ENCODE measurements around the gene SYT1.

GRCh38 chr12:79000501-79000900 is 135.9 kb downstream of the SYT1 start:
- no peak for TF ChIP-seq POLR2A (IDR thresholded peaks at IDR 0.05; ENCODE audit: borderline replicate concordance, extremely low read depth, insufficient read depth, insufficient read length)
- TF ChIP-seq CTCF (IDR thresholded peaks at IDR 0.05 in 2 of 3, conservative IDR thresholded peaks at IDR 0.05 in 1 of 3; ENCODE audit: borderline replicate concordance in 1 of 3, insufficient read depth in 1 of 3, low read depth in 2 of 3, low read length in 2 of 3), result no peak
- no peak for TF ChIP-seq RAD21 (IDR thresholded peaks at IDR 0.05; ENCODE audit: low read depth)
- TF ChIP-seq EZH2 (IDR thresholded peaks at IDR 0.05), result no peak
- TF ChIP-seq REST (IDR thresholded peaks at IDR 0.05; ENCODE audit: low read depth), result no peak
- TF ChIP-seq EGR1 (IDR thresholded peaks at IDR 0.05; ENCODE audit: low read depth), result no peak
- no peak for TF ChIP-seq EZH2phosphoT487 (IDR thresholded peaks at IDR 0.05; ENCODE audit: borderline replicate concordance)
- no peak for TF ChIP-seq CBX3 (IDR thresholded peaks at IDR 0.05; ENCODE audit: low read depth)

Data from HCT116 (cell line).